LNCAP (cell line): ENCODE measurements around the gene ELL.
A peak's percentile ranks its signal among the peaks of the same experiment; 100 is the strongest.

Source experiments
- CTCF ChIP-seq: fragments of 450-650 bp; IDR thresholded peaks from 2 replicates; pipeline ENCODE4 v1.5.1; 2017; ENCODE audit warnings: mild to moderate bottlenecking

Gene ELL

DNA sequence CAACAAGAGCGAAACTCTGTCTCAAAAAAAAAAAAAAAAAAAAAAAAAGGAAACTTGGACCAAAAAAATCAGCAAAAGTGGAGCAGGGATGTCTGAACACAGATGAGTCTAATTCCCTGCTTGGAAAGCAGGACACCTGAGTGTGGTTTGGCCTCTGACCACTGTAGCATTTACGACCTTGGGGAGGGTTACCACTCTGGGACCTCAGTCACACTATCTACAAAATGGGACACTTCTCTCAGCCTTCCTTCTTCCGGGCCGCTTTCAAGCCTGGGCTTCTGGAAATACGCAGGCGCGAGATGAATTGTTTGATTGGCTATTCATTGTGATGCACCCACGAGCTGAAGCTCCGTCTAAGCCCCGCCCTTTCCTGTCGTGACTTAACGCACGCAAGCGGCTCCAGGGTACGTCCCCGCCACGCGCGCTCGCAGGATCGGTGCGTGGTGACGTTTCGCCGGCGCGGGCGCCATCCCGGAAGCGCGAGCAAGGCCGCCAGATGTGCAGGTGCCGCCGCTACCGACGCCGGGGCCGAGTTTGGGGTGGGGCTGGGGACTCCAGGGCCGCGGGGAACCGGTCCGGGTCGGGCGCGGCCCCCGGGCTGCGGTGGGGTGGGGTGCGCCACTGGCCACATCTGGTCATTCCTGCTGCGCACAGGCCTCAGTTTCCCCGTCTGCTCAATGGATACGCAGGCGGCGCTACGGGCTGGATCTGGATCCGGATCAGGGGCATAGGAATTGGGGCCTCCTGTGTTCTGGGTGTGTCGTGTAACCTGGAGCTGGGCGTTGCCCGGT, 35.7 kb upstream of the ELL start, which contains the start of gene KXD1:
KXD1 (plus strand) TSS at position 460 of the 791 bp plus-strand sequence. CDS start 4,187 bp downstream, outside the sequence.
- TF ChIP-seq CTCF: no peak

DNA sequence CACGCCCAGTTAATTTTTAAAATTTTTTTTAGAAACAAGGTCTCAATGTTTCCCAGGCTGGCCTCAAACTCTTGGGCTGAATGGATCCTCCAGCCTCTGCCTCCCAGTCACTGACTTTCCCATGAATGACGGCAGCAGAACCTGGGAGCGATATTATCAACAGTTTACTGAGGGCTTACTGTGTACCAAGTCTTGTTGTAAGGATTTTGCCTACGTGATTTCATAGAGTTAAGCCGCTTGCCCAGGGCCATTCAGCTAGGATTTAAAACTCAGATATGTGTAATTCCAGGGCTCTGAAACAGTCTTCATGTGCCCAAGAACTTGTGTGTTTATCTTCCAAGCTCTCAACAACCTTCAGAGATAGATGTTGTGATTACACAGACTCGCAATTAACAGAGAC, 29.8 kb upstream of the ELL start:
- no peak for TF ChIP-seq CTCF

DNA sequence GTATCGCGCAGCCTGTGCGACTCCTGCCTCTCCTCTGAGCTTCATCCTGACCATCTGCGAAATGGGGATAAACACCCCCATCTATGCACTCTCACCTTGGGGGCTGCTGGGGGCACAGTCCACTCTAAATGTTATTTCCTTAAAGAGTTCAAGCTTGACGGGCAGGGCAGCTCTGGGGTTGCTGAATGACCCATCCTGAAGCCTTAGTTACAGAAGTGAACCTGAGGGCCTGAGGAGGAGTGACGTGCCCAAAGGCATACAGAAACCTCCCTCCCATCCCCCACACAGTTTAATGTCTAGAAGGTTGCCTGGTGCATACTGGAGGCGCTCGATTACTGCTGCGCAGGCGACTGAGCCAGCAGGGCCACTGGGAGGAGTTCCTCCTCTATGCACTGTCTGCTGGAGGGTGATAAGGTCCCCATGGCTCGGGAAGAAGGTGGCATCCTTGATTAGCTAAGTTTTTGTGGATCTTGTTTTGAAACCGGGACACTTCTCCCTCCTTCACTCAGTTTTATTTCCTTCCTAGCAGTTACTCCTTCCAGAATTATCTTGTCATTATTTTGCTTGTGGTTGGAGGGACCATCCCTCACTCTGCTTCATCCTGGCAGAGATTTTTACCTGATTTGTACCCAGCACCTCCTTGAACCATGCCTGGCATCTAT, 22.1 kb upstream of the ELL start:
- peak; percentile 30; the same call in 1 of the 2 replicates for TF ChIP-seq CTCF

DNA sequence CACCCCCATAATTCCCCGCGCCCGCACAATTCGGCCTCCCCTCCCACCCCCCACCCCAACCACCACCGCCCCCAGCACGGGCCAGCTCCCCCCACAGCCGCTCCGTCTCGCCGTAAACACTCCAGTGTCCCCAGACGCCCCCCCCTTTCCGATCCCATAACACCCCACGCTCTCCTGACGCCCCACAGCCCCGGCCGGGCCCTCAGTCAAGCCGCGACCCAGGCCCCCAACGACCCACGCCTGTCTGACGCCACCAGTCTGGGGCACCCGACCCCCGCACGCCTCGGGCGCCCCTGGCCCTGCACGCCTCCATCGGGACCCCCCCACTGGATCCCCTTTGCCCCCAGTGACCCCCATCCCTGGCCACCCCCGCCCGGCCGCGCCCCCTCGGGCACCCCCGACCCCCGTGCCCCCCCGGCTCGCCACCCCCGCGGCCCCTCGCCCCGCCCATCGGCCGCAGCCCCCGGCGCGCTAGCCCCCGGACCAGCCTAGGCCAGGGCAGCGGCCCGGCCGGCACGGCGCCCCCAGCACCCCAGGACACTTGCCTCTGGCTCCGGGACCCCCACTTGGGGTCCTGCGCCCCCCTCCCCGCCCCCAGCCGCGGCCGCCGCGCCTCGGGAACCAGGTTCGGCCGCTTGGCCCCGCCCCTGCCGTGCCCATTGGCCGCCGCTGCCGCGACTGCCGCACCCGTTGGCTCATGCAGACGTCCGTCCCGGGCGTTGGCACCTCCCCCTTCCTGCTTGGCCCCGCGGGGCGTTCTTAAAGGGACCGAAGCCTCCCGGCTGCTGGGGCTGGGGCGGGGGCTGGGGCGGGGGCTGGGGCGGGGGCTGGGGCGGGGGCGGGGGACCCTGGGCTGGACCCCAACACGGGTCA, 21.3 kb upstream of the ELL start, which contains the start of gene FKBP8:
FKBP8 (minus strand) TSS at position 633 of the 873 bp plus-strand sequence. CDS start 1,603 bp downstream, outside the sequence.
- TF ChIP-seq CTCF: no peak

DNA sequence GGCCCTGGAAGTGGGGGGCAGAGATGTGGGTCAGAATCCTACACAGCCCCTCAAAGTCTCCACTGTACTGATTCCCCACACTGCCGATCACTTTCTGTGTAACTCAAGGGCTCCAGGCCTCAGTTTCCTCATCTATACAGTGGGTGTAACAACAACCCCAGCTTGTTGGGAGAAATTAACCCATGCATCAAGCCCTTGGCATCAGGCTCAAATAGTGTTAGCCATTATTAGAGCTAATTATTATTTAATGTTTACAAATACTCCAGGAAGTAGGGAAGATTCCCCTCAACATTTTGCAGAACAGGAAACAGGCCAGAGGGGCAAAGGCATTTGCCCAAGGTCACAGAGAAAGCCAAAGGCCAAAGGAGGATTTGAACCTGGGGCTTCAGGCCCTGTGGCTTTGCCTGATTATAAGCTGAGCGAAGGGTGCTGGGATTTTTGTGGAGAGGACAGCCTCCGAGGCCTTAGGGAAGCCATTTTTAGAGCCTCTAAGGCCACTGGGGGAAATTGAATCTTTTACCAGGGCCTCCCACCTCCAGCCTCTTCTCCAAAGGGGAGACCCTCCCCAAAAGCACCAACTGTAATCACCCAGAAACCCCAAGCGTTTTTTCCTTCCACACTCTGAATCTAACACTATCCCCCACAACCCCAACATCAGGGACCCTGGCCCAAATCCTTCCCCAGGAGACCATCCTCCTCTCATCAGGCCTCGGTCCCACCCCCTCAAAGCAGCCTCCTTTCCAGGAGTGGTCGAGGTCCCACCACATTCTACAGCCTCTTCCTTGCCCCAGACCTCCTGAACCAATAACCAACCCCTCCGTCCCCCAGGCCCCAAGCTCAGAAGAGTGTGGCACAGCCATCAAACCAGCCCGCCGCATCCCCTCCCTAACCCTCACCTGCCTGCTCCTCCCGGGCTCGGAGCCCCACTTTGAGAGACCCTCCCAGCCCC, 20.4 kb upstream of the ELL start:
- TF ChIP-seq CTCF: no peak

GRCh38 chr19:18541258-18541991, 19.6 kb upstream of the ELL start:
- no peak for TF ChIP-seq CTCF
